IMR-90 (cell line): ENCODE data around the gene WFDC10B.

Source experiments
- RAD21 ChIP-seq: IDR thresholded peaks from 2 replicates; pipeline ENCODE4 v1.6.1; 2012; ENCODE audit warnings: low read length, improper control_type of control experiment
- TF ChIP-seq, protein P1 (sequence below): conservative IDR thresholded peaks from 2 replicates; pipeline ENCODE4 v1.5.1; 2012; ENCODE audit warnings: mild to moderate bottlenecking, low read depth, low read length, improper control_type of control experiment

DNA sequence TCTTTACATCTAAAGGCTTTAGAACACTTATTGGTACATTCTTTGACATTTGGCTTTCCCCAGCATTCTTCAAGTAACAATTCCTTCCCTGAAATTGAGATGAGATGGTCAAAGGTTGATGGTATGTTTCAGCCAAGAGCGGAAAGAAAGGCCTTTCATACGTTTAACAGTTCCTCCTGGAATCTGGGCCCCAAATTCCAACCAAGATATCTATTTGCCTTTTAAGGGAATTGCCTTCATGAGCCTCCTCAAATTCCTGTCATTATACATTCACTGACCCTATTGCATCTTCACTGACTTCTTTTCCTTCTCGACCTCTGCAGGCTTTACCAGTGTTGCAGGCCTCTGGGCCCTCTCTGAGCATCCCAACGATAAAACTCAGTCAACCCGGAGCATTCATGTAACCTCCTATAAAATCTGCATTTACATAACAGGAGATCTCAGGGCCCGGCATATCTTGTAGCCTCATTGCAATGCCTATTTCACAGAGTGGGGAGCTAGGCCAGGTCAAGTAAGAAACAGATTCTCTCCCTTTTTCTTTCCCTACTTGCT lies 55.4 kb downstream of the WFDC10B start:
- no peak for TF ChIP-seq RAD21
- TF ChIP-seq, protein P1, sequence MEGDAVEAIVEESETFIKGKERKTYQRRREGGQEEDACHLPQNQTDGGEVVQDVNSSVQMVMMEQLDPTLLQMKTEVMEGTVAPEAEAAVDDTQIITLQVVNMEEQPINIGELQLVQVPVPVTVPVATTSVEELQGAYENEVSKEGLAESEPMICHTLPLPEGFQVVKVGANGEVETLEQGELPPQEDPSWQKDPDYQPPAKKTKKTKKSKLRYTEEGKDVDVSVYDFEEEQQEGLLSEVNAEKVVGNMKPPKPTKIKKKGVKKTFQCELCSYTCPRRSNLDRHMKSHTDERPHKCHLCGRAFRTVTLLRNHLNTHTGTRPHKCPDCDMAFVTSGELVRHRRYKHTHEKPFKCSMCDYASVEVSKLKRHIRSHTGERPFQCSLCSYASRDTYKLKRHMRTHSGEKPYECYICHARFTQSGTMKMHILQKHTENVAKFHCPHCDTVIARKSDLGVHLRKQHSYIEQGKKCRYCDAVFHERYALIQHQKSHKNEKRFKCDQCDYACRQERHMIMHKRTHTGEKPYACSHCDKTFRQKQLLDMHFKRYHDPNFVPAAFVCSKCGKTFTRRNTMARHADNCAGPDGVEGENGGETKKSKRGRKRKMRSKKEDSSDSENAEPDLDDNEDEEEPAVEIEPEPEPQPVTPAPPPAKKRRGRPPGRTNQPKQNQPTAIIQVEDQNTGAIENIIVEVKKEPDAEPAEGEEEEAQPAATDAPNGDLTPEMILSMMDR, result no peak
